ENCODE results near the gene UBE2H. TPM values are rescaled to one million over a fixed set of nuclear protein-coding genes. Genes with fewer than 3 reads are reported as not detected.
"Not testable (repeated sequence)": the region's sequence is repeated elsewhere in the genome, so short reads cannot be mapped to it uniquely, and the experiment has no call there.

Gene UBE2H
- total RNA-seq, 2 donors from 2014 or later = 53.2 to 60.9 TPM

DNA sequence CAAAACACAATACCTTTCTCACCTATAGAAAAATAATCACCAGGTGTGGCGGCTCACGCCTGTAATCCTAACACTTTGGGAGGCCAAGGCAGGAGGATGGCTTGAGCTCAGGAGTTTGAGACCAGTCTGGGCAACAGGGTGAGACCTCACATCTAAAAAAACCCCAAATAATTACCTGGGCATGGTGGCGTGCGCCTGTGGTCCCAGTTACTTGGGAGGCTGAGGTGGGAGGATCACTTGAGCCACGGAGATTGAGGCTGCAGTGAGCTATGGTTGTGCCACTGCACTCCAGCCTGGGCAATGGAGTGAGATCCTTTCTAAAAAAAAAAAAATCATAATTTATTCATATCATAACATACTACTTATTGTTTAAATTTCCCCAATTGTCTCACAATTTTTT, 129.6 kb downstream of the UBE2H start:
- H3K27me3 Mint-ChIP-seq (ENCODE audit: low read depth); H3K27ac Mint-ChIP-seq; H3K36me3 Mint-ChIP-seq (ENCODE audit: insufficient read depth in 2 of 2); ATAC-seq (replicated peaks in 1 of 2); H3K9me3 Mint-ChIP-seq; H3K4me3 Mint-ChIP-seq; DNase-seq: not testable (repeated sequence)
- peaks cover 17% of the 10 kb centered on the region for H3K4me1 Mint-ChIP-seq (ENCODE audit: low read depth)

- Mint-ChIP-seq H3K27me3 (ENCODE audit: low read depth) (no peaks in the 10 kb centered on the region), H3K4me1 (ENCODE audit: low read depth) (peaks cover 17% of the 10 kb centered on the region), H3K36me3 (ENCODE audit: insufficient read depth in 2 of 2) (peaks cover 7 to 8% of the 10 kb centered on the region in 2 donors), H3K9me3 (peaks cover 0 to 10% of the 10 kb centered on the region in 2 donors), H3K27ac (no peak overlapping the region), H3K4me3 (no peak overlapping the region)
- no peak for ATAC-seq (replicated peaks in 1 of 2)
- no peak for DNase-seq
Observed at GRCh38 chr7:129821476-129821875, 131.3 kb downstream of the UBE2H start.

DNA sequence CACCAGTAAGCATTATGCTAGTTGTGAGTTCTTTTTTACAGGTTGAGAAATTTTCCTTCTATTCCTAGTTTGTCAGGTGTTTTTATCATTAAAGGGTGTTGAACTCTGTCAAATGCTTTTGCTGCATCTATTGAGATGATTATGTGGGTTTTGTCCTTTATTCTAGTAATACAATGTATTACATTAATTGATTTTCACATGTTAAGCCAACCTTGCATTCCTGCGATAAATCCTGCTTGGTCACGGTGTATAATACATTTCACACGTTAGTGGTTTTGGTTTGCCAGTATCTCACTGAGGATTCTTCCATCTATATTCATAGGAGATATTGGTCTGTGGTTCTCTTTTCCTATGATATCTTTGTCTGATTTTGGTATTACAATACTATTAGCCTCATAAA, 136.0 kb downstream of the UBE2H start:
- Mint-ChIP-seq H3K4me1 (ENCODE audit: low read depth) (no peaks in the 10 kb centered on the region), H3K27me3 (ENCODE audit: low read depth) (peaks cover 6% of the 10 kb centered on the region), H3K4me3 (no peak overlapping the region), H3K9me3 (peaks cover 0 to 10% of the 10 kb centered on the region in 2 donors), H3K27ac (no peak overlapping the region), H3K36me3 (ENCODE audit: insufficient read depth in 2 of 2) (peaks cover 7 to 8% of the 10 kb centered on the region in 2 donors)
- DNase-seq (no peak), ATAC-seq (replicated peaks in 1 of 2) (no peak)

- Mint-ChIP-seq H3K27me3 (ENCODE audit: low read depth) (peaks cover 6% of the 10 kb centered on the region), H3K9me3 (no peaks in the 10 kb centered on the region), H3K4me1 (ENCODE audit: low read depth) (no peaks in the 10 kb centered on the region), H3K36me3 (ENCODE audit: insufficient read depth in 2 of 2) (no peaks in the 10 kb centered on the region), H3K27ac (no peak overlapping the region), H3K4me3 (no peak overlapping the region)
- DNase-seq = no peak
- no peak for ATAC-seq (replicated peaks in 1 of 2)
Observed at GRCh38 chr7:129807863-129808262, 144.9 kb downstream of the UBE2H start.

DNA sequence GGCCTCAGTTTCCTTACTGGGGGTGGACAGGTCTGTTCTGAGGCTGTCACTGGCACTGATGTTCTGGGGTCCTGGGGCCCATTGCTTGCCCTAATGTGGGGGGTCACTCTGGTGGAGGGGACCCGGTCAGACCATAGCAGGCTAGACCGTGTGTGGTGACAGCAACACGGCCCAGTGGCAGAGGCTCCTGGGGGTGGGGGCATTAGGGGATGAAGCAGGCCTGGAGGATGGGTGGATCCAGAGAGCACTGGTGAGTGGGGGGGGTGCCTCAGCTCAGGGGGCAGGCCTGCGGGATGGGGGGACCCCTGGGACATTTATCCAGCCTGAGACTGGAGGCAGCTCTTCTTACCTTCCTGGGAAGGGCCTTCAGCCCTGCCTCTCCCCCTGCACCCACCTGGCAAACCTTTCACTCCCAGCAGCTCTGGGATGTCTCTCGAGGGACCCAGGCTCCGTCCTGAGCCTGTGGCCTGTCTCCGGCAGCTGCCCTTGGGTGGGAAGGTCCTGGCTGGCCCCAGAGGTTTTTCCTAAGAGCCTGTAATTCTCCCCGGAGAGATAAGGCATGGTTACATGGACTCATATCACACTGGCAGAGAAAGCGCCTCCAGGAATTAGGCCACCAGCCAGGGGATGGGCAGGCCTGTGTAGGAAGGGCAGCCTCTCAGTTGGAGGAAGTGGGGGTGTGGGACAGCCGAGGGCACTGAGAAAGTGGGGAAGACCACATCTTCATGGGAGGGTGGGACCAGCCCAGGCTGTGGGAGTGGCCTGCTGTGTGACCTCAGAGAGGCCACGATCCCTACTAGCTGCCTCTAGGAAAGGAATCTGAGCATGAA, 147.7 kb downstream of the UBE2H start:
- no peak overlapping the region for H3K27ac Mint-ChIP-seq

DNA sequence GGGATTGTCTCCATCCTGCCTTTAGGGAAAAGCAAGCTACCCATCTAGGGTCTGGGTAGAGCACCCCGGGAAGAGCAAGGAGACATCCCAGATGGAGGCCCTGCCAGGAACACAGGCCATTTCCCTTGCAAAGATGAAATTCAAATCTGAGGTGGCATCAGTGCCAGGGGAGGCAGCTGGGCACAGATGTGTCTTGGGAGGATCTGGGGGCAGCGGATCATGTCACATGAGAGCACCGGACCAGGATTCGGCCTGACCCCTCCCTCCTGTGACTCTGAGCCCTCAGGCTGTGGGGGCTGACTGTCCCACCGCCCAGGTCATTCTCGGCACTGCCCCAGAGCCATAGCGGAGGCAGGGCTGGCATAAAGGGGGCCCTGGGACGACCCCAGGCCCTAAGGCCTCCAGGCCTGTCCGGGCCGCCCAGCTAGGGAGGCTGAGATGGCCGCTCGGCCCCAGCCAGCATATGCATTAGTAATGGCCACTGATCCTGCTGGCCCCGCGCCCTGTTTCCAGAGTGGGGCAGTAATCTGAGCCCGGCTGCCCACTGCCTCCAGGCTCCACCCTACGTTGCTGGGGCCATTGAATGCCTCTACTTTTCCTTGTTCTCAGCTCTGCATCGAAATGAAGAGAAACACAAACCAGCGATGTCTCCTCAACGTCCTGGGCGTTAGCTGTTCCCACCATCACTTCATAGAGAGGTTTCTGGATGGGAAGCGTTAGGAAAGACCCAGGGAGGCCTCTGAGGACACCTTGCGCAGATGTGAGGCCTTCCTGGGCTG, 148.5 kb downstream of the UBE2H start:
- no peaks in the 10 kb centered on the region for H3K36me3 Mint-ChIP-seq (ENCODE audit: insufficient read depth in 2 of 2)
- H3K9me3 Mint-ChIP-seq = no peaks in the 10 kb centered on the region
- DNase-seq (no peak), ATAC-seq (replicated peaks in 1 of 2) (no peak)
- H3K27ac Mint-ChIP-seq = no peak overlapping the region
- no peaks in the 10 kb centered on the region for H3K27me3 Mint-ChIP-seq (ENCODE audit: low read depth)
- H3K4me1 Mint-ChIP-seq (ENCODE audit: low read depth) = no peaks in the 10 kb centered on the region
- H3K4me3 Mint-ChIP-seq = no peak overlapping the region

More for the DNA sequence above, 147.7 kb downstream of the UBE2H start:
- no peaks in the 10 kb centered on the region for H3K27me3 Mint-ChIP-seq (ENCODE audit: low read depth)
- DNase-seq (no peak), ATAC-seq (replicated peaks in 1 of 2) (no peak)
- no peaks in the 10 kb centered on the region for H3K36me3 Mint-ChIP-seq (ENCODE audit: insufficient read depth in 2 of 2)
- no peaks in the 10 kb centered on the region for H3K4me1 Mint-ChIP-seq (ENCODE audit: low read depth)
- H3K9me3 Mint-ChIP-seq = no peaks in the 10 kb centered on the region
- H3K4me3 Mint-ChIP-seq = no peak overlapping the region

DNA sequence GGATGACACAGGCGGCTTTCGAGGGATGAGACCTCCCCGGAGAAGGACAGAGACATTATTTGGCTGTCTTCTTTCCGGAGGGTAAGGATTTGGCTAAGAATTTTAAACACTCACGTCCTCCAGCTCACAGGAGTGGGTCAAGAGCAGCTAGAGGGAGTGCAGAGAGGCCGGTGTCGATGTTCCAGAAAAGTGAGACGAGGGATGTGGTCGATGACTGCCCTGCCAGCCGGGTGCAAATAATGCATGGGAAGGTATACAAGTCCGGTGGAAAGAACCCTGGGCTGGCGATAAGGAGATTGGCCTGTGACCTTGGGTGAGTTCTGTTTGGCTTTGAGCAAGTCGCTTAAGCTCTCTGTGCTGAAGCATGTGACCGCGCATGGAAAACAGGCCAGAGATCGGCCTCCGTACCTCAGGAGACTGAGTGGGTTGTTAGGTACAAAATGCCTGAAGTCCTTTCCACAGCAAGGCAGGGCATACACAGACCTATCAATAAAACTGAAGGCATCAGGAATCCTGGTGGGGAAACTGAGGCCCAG, 149.1 kb downstream of the UBE2H start:
- H3K36me3 Mint-ChIP-seq (ENCODE audit: insufficient read depth in 2 of 2) = no peaks in the 10 kb centered on the region

DNA sequence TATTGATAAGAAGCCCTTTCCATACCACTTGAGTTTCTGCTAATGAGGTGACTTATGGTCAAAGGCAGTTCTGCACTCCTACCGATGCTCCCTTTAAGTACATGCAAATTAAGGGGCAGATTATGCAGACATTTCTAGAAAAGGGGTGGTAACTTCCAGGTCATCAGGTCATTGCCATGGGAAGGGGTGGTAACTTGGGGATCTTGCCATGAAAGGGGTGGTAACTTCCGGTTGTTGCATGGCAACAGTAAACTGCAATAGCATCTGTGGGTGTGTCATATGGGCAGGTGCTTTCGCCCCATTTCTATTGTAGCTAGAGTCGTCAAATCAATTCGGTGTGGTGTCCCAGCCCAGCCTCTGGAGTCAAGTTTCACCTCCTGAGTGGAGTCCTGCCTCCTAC, 150.9 kb downstream of the UBE2H start:
- H3K4me3 Mint-ChIP-seq = no peak overlapping the region
- H3K27ac Mint-ChIP-seq = no peak overlapping the region
- ATAC-seq (replicated peaks in 1 of 2) = no peak
- no peak for DNase-seq
- no peaks in the 10 kb centered on the region for H3K27me3 Mint-ChIP-seq (ENCODE audit: low read depth)
- H3K4me1 Mint-ChIP-seq (ENCODE audit: low read depth) = no peaks in the 10 kb centered on the region
- no peaks in the 10 kb centered on the region for H3K9me3 Mint-ChIP-seq
- H3K36me3 Mint-ChIP-seq (ENCODE audit: insufficient read depth in 2 of 2) = no peaks in the 10 kb centered on the region

More for the DNA sequence above, 149.1 kb downstream of the UBE2H start:
- DNase-seq = no peak
- no peaks in the 10 kb centered on the region for H3K27me3 Mint-ChIP-seq (ENCODE audit: low read depth)
- no peak overlapping the region for H3K27ac Mint-ChIP-seq
- no peaks in the 10 kb centered on the region for H3K4me1 Mint-ChIP-seq (ENCODE audit: low read depth)
- ATAC-seq (replicated peaks in 1 of 2) = no peak
- no peak overlapping the region for H3K4me3 Mint-ChIP-seq
- H3K9me3 Mint-ChIP-seq = no peaks in the 10 kb centered on the region

DNA sequence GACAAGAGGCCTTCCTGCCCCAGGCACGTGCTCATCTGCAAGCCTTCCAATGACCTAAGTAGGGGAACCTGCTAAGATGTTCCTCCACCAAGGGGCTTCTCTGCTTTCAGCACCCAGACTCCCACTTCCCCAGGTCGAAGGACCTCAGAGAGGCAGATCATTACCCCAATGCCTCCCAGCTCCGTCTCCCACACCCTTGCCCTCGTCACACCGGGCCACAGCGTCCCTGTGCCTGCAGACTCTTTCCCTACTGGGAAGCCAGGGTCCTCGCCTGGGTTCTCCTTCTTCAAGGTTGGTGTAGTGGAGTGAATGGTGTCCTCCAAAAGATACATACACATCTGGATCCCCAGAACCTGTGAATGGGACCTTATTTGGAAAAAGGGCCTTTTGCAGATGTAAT, 151.9 kb downstream of the UBE2H start:
- Mint-ChIP-seq H3K36me3 (ENCODE audit: insufficient read depth in 2 of 2) (no peaks in the 10 kb centered on the region), H3K4me3 (no peak overlapping the region), H3K9me3 (no peaks in the 10 kb centered on the region), H3K27me3 (ENCODE audit: low read depth) (no peaks in the 10 kb centered on the region), H3K4me1 (ENCODE audit: low read depth) (no peaks in the 10 kb centered on the region), H3K27ac (no peak overlapping the region)
- no peak for ATAC-seq (replicated peaks in 1 of 2)
- no peak for DNase-seq

GRCh38 chr7:129799350-129799955, 153.3 kb downstream of the UBE2H start:
- Mint-ChIP-seq H3K36me3 (ENCODE audit: insufficient read depth in 2 of 2) (no peaks in the 10 kb centered on the region), H3K4me3 (no peak overlapping the region), H3K27ac (no peak overlapping the region), H3K9me3 (no peaks in the 10 kb centered on the region), H3K27me3 (ENCODE audit: low read depth) (no peaks in the 10 kb centered on the region), H3K4me1 (ENCODE audit: low read depth) (no peaks in the 10 kb centered on the region)
- DNase-seq (no peak), ATAC-seq (replicated peaks in 1 of 2) (no peak)

GRCh38 chr7:129798616-129799349, 154.0 kb downstream of the UBE2H start:
- DNase-seq (no peak), ATAC-seq (replicated peaks in 1 of 2) (no peak)
- no peak overlapping the region for H3K4me3 Mint-ChIP-seq
- H3K4me1 Mint-ChIP-seq (ENCODE audit: low read depth) = no peaks in the 10 kb centered on the region
- no peaks in the 10 kb centered on the region for H3K27me3 Mint-ChIP-seq (ENCODE audit: low read depth)
- H3K36me3 Mint-ChIP-seq (ENCODE audit: insufficient read depth in 2 of 2) = no peaks in the 10 kb centered on the region
- no peaks in the 10 kb centered on the region for H3K9me3 Mint-ChIP-seq
- H3K27ac Mint-ChIP-seq = no peak overlapping the region

GRCh38 chr7:129797214-129797789, 155.5 kb downstream of the UBE2H start:
- ATAC-seq (replicated peaks in 1 of 2) (no peak), DNase-seq (no peak)
- no peaks in the 10 kb centered on the region for H3K36me3 Mint-ChIP-seq (ENCODE audit: insufficient read depth in 2 of 2)
- H3K27me3 Mint-ChIP-seq (ENCODE audit: low read depth) = no peaks in the 10 kb centered on the region
- no peak overlapping the region for H3K4me3 Mint-ChIP-seq
- H3K9me3 Mint-ChIP-seq = no peaks in the 10 kb centered on the region
- no peak overlapping the region for H3K27ac Mint-ChIP-seq
- no peaks in the 10 kb centered on the region for H3K4me1 Mint-ChIP-seq (ENCODE audit: low read depth)

All from activated T-cell treated with anti-CD3 and anti-CD28 coated beads, Interleukin-2, amount 50 U/mL, for 72 hours (primary cell).